ENCODE measurements around the gene CEP89. TPM values are rescaled to one million over a fixed set of nuclear protein-coding genes. Genes with fewer than 3 reads are reported as not detected.

The CEP89 gene
- total and polyA plus RNA-seq, 2 of the 4 experiments (the other 2 are of a cell fraction): 7.2 to 17.4 TPM

GRCh38 chr19:32908641-32909190, 63.0 kb downstream of the CEP89 start:
- no peak for DNase-seq
- H3K4me1 ChIP-seq (ENCODE audit: control insufficient read depth, insufficient read depth, low read length): no peaks in the 10 kb centered on the region
- TF ChIP-seq CHD1 (IDR thresholded peaks at IDR 0.05; ENCODE audit: low read depth, low read length) (no peak), ELK1 (IDR thresholded peaks at IDR 0.05; ENCODE audit: borderline replicate concordance, low read depth, low read length) (no peak), BHLHE40 (IDR thresholded peaks at IDR 0.05; ENCODE audit: low read depth, low read length) (no peak), MAFK (IDR thresholded peaks at IDR 0.05; ENCODE audit: low read depth, low read length) (no peak), MAZ (IDR thresholded peaks at IDR 0.05; ENCODE audit: borderline replicate concordance, low read depth, low read length) (no peak), NFE2L2 (IDR thresholded peaks at IDR 0.05; ENCODE audit: low read depth, low read length) (no peak), SMC3 (IDR thresholded peaks at IDR 0.05; ENCODE audit: low read depth, low read length) (no peak), POLR2A (IDR thresholded peaks at IDR 0.05; ENCODE audit: low read depth, low read length) (no peak), MXI1 (IDR thresholded peaks at IDR 0.05; ENCODE audit: borderline replicate concordance, low read depth, low read length) (no peak), CEBPB (IDR thresholded peaks at IDR 0.05; ENCODE audit: low read depth, low read length) (no peak)
- H3K14ac ChIP-seq (replicated peaks; ENCODE audit: low read depth, low read length): no peak overlapping the region
- H3K79me1 ChIP-seq (ENCODE audit: low read depth in 1 of 2, low read length in 2 of 2): no peaks in the 10 kb centered on the region
- no peak overlapping the region for H3K4me3 ChIP-seq (ENCODE audit: insufficient read depth, low read depth, low read length)
- H3K9me3 ChIP-seq (ENCODE audit: control insufficient read depth, insufficient read depth, low read length): peaks cover 2% of the 10 kb centered on the region; the same call in 1 of the 2 replicates
- no peak overlapping the region for H2AFZ ChIP-seq (replicated peaks; ENCODE audit: low read length, poor library complexity)
- H3K23ac ChIP-seq (ENCODE audit: low read depth, low read length): no peak overlapping the region
- POLR2A ChIA-PET (ENCODE audit: unreplicated experiment): no interaction called here
- H4K91ac ChIP-seq (ENCODE audit: insufficient read depth, low read depth, low read length): no peak overlapping the region
- no peak overlapping the region for H2BK20ac ChIP-seq (ENCODE audit: low read depth, low read length)
- no peaks in the 10 kb centered on the region for H4K20me1 ChIP-seq (ENCODE audit: insufficient read depth, low read length)
- no peak overlapping the region for H3K9ac ChIP-seq (ENCODE audit: low read depth, low read length)
- no peak overlapping the region for H2BK5ac ChIP-seq (ENCODE audit: low read depth, low read length, poor library complexity, severe bottlenecking)
- no peak overlapping the region for H4K5ac ChIP-seq (ENCODE audit: low read depth, low read length)
- CTCF ChIA-PET: interaction anchor here (0.6 kb wide), 1 partner anchor 102 kb away, joined by 3 read pairs; no protein-coding TSS in a partner anchor
- dilution Hi-C loops (cut with HindIII; ENCODE audit: low sequenced_read_pairs, unreplicated experiment): no loop called here
- 86% methylated on average over 1 of the region's 7 CpGs; no CpG with 5 or more reads in 1 of the 2 experiments for WGBS, 2 experiments (ENCODE audit: extremely low coverage in 2 of 2, insufficient read length in 1 of 2)
- H3K4me2 ChIP-seq (ENCODE audit: low read depth, low read length): no peak overlapping the region
- H3K36me3 ChIP-seq (ENCODE audit: control insufficient read depth, insufficient read depth, low read length): peaks cover 18% of the 10 kb centered on the region
- BruUV-seq (replicated peaks): no TSS peak
- H4K8ac ChIP-seq (ENCODE audit: low read depth in 2 of 2, low read length in 2 of 2): no peak overlapping the region
- no peak overlapping the region for H2BK15ac ChIP-seq (ENCODE audit: low read depth, low read length)
- in situ Hi-C loops (cut with MboI; ENCODE audit: low sequenced_read_pairs): no loop called here
- H3K18ac ChIP-seq (ENCODE audit: low read depth, low read length): no peak overlapping the region
- no peak overlapping the region for H2AK9ac ChIP-seq (replicated peaks; ENCODE audit: low read depth, low read length, poor library complexity)
- intact Hi-C loops (cut with micrococcal nuclease): no loop called here
- no peak overlapping the region for H2BK120ac ChIP-seq (ENCODE audit: low read depth, low read length)
- H3K9me1 ChIP-seq (ENCODE audit: insufficient read depth, low read length): 0 out of 2 replicates have a peak, but pooled peaks cover 2% of the 10 kb centered on the region
- H3K56ac ChIP-seq (ENCODE audit: extremely low read depth, insufficient read depth, low read length): no peak overlapping the region
- no peak overlapping the region for H3K4ac ChIP-seq (ENCODE audit: low read depth, low read length)
- no peak overlapping the region for H3K27ac ChIP-seq (ENCODE audit: insufficient read depth, low read length)
- no peaks in the 10 kb centered on the region for H3K27me3 ChIP-seq (ENCODE audit: control insufficient read depth, insufficient read depth, low read length)
- no peak overlapping the region for H2AK5ac ChIP-seq (ENCODE audit: low read depth, low read length)
- no peak for ATAC-seq (ENCODE audit: low read depth)

Measured in IMR-90 (cell line).